SK-N-SH treated with all-trans-retinoic acid at 6 μM for 48 hours (cell line): ENCODE measurements around the gene MYCT1.

Source experiments
- ARNTL ChIP-seq: fragments of 450-650 bp; formaldehyde crosslinking; IDR thresholded peaks from 2 replicates; pipeline ENCODE4 v1.5.0; 2020; ENCODE audit warnings: low read depth, mild to moderate bottlenecking, moderate library complexity, borderline replicate concordance
- BACH2 ChIP-seq: fragments of 250-450 bp; sonication (Bioruptor Pico); IDR thresholded peaks from 2 replicates; pipeline ENCODE4 v1.9.0; 2021; ENCODE audit warnings: mild to moderate bottlenecking, borderline replicate concordance
- CSDC2 ChIP-seq: fragments of 250-450 bp; sonication (Bioruptor Pico); IDR thresholded peaks from 2 replicates; pipeline ENCODE4 v1.5.0; 2020; ENCODE audit warnings: mild to moderate bottlenecking, moderate library complexity
- ISL1 ChIP-seq: fragments of 250-450 bp; sonication (Bioruptor Pico); IDR thresholded peaks from 2 replicates; pipeline ENCODE4 v2.1.2; 2022; ENCODE audit warnings: mild to moderate bottlenecking, moderate library complexity
- PATZ1 ChIP-seq: fragments of 250-450 bp; sonication (Bioruptor Pico); IDR thresholded peaks from 2 replicates; pipeline ENCODE4 v1.8.0; 2020; ENCODE audit warnings: mild to moderate bottlenecking, moderate library complexity, borderline replicate concordance
- RARB ChIP-seq: fragments of 250-450 bp; sonication (Bioruptor Pico); IDR thresholded peaks from 2 replicates; pipeline ENCODE4 v1.8.0; 2021; ENCODE audit warnings: mild to moderate bottlenecking, moderate library complexity
- TCF4 ChIP-seq: fragments of 250-450 bp; sonication (Bioruptor Pico); IDR thresholded peaks from 2 replicates; pipeline ENCODE4 v1.8.0; 2021; ENCODE audit warnings: mild to moderate bottlenecking, moderate library complexity, borderline replicate concordance
- ZFP3 ChIP-seq: fragments of 250-450 bp; sonication (Bioruptor Pico); IDR thresholded peaks from 2 replicates; pipeline ENCODE4 v1.5.0; 2020; ENCODE audit warnings: mild to moderate bottlenecking, moderate library complexity
- ZFP30 ChIP-seq: fragments of 450-650 bp; formaldehyde crosslinking; IDR thresholded peaks from 2 replicates; pipeline ENCODE4 v1.5.0; 2022; ENCODE audit warnings: mild to moderate bottlenecking, moderate library complexity
- ZNF565 ChIP-seq: fragments of 450-650 bp; formaldehyde crosslinking; conservative IDR thresholded peaks from 2 replicates; pipeline ENCODE4 v1.5.0; 2020; ENCODE audit warnings: low read depth, mild to moderate bottlenecking, moderate library complexity
- ZNF8 ChIP-seq: fragments of 450-650 bp; formaldehyde crosslinking; IDR thresholded peaks from 2 replicates; pipeline ENCODE4 v1.5.0; 2020; ENCODE audit warnings: mild to moderate bottlenecking, moderate library complexity
- TF ChIP-seq, protein P1 (sequence below): fragments of 250-450 bp; sonication (Bioruptor Pico); IDR thresholded peaks from 2 replicates; pipeline ENCODE4 v1.5.1; 2020; ENCODE audit warnings: low read depth, mild to moderate bottlenecking, moderate library complexity
- TF ChIP-seq, protein P2 (sequence below): fragments of 250-450 bp; sonication (Bioruptor Pico); IDR thresholded peaks from 2 replicates; pipeline ENCODE4 v1.5.1; 2021; ENCODE audit warnings: mild to moderate bottlenecking, moderate library complexity
- TF ChIP-seq, protein P3 (sequence below): fragments of 250-450 bp; sonication (Bioruptor Pico); IDR thresholded peaks from 2 replicates; pipeline ENCODE4 v1.5.0; 2020; ENCODE audit warnings: mild to moderate bottlenecking, moderate library complexity

DNA sequence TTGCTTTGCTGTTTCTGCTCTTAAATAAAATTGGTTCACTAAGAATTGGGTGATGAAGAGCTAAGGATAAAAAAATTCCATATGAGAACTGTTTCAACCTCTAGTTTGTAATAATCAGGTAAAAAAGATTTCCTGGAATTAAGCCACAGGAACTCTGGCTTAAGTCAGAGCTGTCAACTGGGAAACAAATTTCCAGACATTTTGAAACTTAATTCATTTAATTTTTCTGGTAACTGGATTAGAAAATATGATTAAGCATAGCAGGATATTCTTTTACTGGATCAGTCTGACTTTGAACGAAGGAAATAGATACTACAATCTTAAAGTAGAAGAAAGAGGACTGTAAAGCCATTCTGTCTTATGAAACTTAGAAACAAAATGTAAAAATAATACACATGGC, 51.6 kb downstream of the MYCT1 start:
- TF ChIP-seq, protein P1, sequence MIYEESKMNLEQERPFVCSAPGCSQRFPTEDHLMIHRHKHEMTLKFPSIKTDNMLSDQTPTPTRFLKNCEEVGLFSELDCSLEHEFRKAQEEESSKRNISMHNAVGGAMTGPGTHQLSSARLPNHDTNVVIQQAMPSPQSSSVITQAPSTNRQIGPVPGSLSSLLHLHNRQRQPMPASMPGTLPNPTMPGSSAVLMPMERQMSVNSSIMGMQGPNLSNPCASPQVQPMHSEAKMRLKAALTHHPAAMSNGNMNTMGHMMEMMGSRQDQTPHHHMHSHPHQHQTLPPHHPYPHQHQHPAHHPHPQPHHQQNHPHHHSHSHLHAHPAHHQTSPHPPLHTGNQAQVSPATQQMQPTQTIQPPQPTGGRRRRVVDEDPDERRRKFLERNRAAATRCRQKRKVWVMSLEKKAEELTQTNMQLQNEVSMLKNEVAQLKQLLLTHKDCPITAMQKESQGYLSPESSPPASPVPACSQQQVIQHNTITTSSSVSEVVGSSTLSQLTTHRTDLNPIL (CRISPR knock-in tag), result 0 out of 2 replicates have a peak, but pooled peaks have one; percentile 35
- TF ChIP-seq PATZ1 (CRISPR knock-in tag) (peak; percentile 83; the same call in 1 of the 2 replicates), ZNF8 (CRISPR knock-in tag) (no peak; the same call in 1 of the 2 replicates), ZNF565 (no peak), TCF4 (CRISPR knock-in tag) (peak; percentile 94), RARB (CRISPR knock-in tag) (no peak), CSDC2 (CRISPR knock-in tag) (no peak), ARNTL (no peak), ZFP3 (CRISPR knock-in tag) (no peak), ISL1 (peak; percentile 88), ZFP30 (CRISPR knock-in tag) (no peak), BACH2 (CRISPR knock-in tag) (no peak)
- TF ChIP-seq, protein P2, sequence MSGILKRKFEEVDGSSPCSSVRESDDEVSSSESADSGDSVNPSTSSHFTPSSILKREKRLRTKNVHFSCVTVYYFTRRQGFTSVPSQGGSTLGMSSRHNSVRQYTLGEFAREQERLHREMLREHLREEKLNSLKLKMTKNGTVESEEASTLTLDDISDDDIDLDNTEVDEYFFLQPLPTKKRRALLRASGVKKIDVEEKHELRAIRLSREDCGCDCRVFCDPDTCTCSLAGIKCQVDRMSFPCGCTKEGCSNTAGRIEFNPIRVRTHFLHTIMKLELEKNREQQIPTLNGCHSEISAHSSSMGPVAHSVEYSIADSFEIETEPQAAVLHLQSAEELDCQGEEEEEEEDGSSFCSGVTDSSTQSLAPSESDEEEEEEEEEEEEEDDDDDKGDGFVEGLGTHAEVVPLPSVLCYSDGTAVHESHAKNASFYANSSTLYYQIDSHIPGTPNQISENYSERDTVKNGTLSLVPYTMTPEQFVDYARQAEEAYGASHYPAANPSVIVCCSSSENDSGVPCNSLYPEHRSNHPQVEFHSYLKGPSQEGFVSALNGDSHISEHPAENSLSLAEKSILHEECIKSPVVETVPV, result peak; percentile 69; the same call in 1 of the 2 replicates
- TF ChIP-seq, protein P3, sequence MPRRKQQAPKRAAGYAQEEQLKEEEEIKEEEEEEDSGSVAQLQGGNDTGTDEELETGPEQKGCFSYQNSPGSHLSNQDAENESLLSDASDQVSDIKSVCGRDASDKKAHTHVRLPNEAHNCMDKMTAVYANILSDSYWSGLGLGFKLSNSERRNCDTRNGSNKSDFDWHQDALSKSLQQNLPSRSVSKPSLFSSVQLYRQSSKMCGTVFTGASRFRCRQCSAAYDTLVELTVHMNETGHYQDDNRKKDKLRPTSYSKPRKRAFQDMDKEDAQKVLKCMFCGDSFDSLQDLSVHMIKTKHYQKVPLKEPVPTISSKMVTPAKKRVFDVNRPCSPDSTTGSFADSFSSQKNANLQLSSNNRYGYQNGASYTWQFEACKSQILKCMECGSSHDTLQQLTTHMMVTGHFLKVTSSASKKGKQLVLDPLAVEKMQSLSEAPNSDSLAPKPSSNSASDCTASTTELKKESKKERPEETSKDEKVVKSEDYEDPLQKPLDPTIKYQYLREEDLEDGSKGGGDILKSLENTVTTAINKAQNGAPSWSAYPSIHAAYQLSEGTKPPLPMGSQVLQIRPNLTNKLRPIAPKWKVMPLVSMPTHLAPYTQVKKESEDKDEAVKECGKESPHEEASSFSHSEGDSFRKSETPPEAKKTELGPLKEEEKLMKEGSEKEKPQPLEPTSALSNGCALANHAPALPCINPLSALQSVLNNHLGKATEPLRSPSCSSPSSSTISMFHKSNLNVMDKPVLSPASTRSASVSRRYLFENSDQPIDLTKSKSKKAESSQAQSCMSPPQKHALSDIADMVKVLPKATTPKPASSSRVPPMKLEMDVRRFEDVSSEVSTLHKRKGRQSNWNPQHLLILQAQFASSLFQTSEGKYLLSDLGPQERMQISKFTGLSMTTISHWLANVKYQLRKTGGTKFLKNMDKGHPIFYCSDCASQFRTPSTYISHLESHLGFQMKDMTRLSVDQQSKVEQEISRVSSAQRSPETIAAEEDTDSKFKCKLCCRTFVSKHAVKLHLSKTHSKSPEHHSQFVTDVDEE, result peak; percentile 83
